ENCODE data around the gene TNIK. TPM values are rescaled to one million over a fixed set of nuclear protein-coding genes. Genes with fewer than 3 reads are reported as not detected.
A peak's percentile ranks its signal among the peaks of the same experiment; 100 is the strongest.

The TNIK gene
- polyA plus RNA-seq, 3 donors, result 18.0 to 22.5 (median 18.9) TPM

DNA sequence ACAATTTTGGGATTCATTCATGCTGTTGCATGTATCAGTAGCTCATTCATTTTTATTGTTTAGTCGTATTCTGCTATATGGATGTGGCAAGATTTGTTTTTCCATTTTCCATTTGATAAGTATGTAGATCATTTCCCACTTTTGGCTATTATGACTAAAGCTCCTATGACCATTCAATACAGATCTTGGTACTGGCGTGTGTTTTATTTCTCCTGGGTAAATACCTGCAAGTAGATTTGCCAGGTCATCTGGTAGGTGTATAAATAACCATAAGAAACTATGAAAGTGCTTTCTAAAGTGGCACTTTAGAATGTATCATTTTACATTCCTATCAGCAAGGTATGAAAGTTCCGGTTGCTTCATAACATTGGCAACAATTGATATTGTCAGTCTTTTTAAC, 124.6 kb downstream of the TNIK start:
- no peak for DNase-seq (ENCODE audit: extremely low read depth in 1 of 11, low read depth in 9 of 11, low spot score in 4 of 11)

DNA sequence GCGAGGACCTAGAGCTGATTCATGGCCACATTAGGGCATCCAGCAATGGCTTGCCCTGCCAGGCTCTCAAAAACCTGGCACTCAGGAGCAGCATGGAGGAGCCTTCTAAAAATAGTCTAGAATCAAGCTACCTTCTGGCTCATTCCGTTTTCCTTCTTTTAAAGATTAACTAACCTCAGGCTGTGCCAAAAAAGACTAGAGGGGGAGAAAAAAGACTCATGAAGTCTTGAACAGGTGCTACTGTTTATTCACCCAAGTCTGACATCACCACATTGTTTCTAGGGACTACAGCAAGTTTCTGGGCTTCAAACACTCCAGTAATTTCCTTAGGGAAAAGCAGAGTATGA, 125.8 kb downstream of the TNIK start:
- peak in 8 of 11 donors; percentile 10 to 60 (median 30) for DNase-seq (ENCODE audit: extremely low read depth in 1 of 11, low read depth in 9 of 11, low spot score in 4 of 11)

DNA sequence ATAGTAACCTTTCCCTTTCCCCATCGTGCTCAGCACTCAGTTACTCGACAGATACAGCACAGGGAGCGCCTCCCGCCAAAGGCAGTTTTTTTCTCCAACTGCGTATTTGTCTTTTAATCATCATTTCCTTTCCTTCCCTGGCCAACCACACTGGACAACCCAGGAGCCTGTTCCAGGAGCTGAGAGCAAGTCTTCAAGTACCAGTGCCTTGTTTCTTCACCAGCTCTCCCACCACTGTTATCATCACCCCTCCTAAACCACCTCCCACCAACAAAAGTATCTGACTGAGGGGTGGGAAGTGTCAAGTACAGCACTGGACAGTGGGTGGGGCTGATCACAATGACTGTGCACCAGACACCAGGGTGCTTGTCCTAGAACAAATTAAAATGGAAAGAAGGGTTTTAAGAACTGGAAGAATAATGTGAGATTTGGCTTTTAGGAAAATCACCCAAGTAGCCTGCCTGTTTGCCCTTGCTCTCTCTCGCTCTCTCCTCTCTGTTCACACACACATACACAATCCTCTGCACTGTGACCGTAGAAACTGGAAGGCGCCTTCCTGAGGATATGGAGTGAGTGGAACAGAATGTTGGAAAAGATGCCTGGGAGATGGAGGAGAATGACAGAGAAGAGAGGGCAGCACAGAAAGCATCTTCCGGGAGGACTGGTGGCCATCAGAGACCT, 126.3 kb downstream of the TNIK start:
- no peak for DNase-seq (ENCODE audit: extremely low read depth in 1 of 11, low read depth in 9 of 11, low spot score in 4 of 11)

DNA sequence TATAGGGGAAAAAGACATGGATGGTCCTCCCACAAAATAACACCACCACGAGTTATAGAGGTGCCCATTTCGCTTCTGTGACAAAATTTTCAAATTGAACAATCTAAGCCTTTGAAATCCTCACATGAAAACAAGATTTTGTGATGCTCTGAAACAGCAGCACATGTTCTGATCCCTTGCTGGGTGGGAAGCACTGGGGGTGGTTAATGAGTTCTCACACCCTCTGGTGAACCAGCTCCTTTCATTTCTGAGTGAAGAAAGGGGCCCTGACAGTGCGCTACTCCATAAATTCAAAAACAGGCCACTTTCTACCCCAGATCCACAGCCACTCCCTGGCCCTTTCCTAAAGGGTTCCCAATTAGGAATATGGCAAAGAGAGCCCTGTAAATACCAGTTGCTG, 129.3 kb downstream of the TNIK start:
- no peak for DNase-seq (ENCODE audit: extremely low read depth in 1 of 11, low read depth in 9 of 11, low spot score in 4 of 11)

GRCh38 chr3:171329746-171330145, 130.5 kb downstream of the TNIK start:
- no peak for DNase-seq (ENCODE audit: extremely low read depth in 1 of 11, low read depth in 9 of 11, low spot score in 4 of 11)

DNA sequence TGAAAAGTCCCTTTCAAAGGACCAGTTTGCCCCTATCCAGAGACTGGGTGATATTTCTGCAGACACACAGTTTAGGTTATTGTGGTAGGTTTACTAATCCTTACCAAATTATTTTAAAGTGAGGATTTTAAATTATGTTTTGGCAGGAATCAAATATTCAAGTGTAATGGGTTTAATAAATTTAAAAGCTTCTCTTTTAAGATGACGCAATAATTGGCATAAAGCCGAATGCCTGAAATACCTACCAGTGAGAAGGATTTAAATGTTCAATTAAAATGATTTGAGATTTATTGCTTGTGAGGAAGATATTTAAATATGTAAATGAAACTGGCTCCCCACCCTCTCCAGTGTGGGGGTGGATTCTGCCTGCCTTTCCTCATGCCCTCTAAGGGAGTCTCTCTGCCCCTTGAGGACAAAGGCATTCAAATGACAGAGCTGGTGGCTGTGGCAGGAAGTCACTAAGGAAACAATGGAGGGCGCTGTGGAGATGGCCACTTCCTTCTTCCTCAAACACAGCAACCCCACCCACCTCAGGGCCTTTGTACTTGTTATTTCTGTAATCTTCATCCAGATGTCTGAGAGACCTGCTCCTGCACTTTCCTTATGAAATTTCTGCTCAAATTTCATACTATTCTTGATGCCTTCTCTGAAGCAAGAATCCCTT, 131.7 kb downstream of the TNIK start:
- DNase-seq (ENCODE audit: extremely low read depth in 1 of 11, low read depth in 9 of 11, low spot score in 4 of 11), result no peak

DNA sequence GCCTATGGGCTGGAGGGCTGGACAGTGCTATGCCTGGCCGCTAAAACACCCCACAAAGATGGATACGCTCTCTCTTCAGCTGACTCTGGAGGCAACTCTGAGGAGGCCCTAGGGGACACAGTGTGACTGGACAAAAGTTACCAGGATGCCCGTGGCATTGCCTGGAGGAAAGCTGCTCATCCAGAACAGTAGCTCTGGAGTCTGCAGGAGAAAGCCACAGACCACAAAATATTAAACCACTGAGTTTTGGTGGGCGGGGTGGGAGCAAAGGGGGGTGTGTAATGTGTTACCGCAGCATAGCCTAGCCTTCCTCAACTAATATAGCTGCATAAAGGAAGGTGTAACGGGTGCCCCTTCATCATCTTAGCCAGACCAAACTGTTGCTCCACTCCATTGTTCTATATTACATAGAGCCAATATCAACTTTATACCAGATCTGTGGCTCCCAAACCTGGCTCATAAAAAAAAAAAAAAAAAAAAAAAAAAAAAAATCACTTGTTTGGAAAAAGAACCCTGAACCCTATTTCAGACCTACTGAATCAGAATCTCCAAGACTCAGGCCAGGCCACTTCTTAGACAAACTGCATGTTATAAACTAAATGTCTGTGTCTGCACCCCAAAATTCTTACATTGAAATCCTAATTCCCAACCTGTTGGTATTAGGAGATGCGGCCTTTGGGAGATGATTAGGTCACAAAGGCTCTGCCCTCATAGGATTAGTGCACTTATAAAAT, 132.6 kb downstream of the TNIK start:
- DNase-seq (ENCODE audit: extremely low read depth in 1 of 11, low read depth in 9 of 11, low spot score in 4 of 11), result no peak

GRCh38 chr3:171326717-171327440, 133.3 kb downstream of the TNIK start:
- no peak for DNase-seq (ENCODE audit: extremely low read depth in 1 of 11, low read depth in 9 of 11, low spot score in 4 of 11)

- DNase-seq (ENCODE audit: extremely low read depth in 1 of 11, low read depth in 9 of 11, low spot score in 4 of 11), result no peak
These were observed 136.2 kb downstream of the TNIK start for GRCh38 chr3:171323938-171324536.

GRCh38 chr3:171321559-171322360, 138.4 kb downstream of the TNIK start:
- DNase-seq (ENCODE audit: extremely low read depth in 1 of 11, low read depth in 9 of 11, low spot score in 4 of 11), result no peak

- no peak for DNase-seq (ENCODE audit: extremely low read depth in 1 of 11, low read depth in 9 of 11, low spot score in 4 of 11)
These were observed 139.3 kb downstream of the TNIK start for GRCh38 chr3:171320750-171321558.

GRCh38 chr3:171317171-171317570, 143.0 kb downstream of the TNIK start:
- no peak for DNase-seq (ENCODE audit: extremely low read depth in 1 of 11, low read depth in 9 of 11, low spot score in 4 of 11)

DNA sequence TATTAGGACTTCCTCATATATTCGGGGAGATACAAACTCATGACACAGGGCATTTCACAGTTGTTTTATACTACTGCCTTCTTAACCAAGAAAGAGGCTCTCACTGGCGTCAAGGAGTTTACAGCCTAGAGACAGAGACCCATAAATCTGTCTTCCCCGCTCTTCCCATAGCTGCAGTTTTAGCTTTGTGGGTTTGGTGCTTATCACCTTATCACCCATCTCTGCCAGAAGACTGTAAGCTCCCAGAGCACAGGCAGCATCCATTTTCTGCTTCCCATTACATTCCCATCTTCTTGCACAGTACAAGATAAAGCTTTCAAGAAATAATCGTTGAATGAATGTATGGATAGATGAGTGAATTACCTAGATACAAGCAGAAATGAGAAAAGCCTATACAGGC, 144.3 kb downstream of the TNIK start:
- DNase-seq (ENCODE audit: extremely low read depth in 1 of 11, low read depth in 9 of 11, low spot score in 4 of 11), result no peak

- DNase-seq (ENCODE audit: extremely low read depth in 1 of 11, low read depth in 9 of 11, low spot score in 4 of 11), result peak in 5 of 11 donors; percentile 20 to 51 (median 27)
These were observed 145.1 kb downstream of the TNIK start for GRCh38 chr3:171315101-171315500.

- no peak for DNase-seq (ENCODE audit: extremely low read depth in 1 of 11, low read depth in 9 of 11, low spot score in 4 of 11)
These were observed 145.9 kb downstream of the TNIK start for GRCh38 chr3:171314341-171314740.

GRCh38 chr3:171313702-171314101, 146.5 kb downstream of the TNIK start:
- no peak for DNase-seq (ENCODE audit: extremely low read depth in 1 of 11, low read depth in 9 of 11, low spot score in 4 of 11)

- DNase-seq (ENCODE audit: extremely low read depth in 1 of 11, low read depth in 9 of 11, low spot score in 4 of 11), result no peak
These were observed 147.5 kb downstream of the TNIK start for GRCh38 chr3:171312741-171313140.

DNA sequence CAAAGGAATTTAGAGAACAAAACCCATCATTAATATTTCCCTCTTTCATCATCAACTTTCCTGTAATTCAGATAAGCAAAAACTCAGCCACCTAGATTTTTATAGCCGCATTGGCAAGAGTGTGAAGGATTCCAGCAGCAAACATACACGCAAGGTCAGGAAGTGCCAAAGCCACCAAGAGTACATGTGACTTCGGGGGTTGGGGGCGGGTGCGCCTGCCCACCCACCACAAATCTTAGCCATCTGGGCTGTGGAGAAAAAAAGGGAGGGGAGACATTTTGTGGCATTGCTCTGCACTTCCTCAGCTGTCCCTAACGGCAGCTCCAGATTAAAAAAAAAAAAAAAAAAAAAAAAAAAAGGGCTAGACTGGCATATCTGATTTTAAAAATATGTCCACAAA, 148.4 kb downstream of the TNIK start:
- no peak for DNase-seq (ENCODE audit: extremely low read depth in 1 of 11, low read depth in 9 of 11, low spot score in 4 of 11)
